SK-N-SH treated with all-trans-retinoic acid at 6 μM for 48 hours (cell line): ENCODE measurements around the gene DYNLT2.

Source experiments
- ARNTL ChIP-seq: fragments of 450-650 bp; formaldehyde crosslinking; IDR thresholded peaks from 2 replicates; pipeline ENCODE4 v1.5.0; 2020; ENCODE audit warnings: low read depth, mild to moderate bottlenecking, moderate library complexity, borderline replicate concordance
- GLIS3 ChIP-seq: fragments of 250-450 bp; sonication (Bioruptor Pico); IDR thresholded peaks from 2 replicates; pipeline ENCODE4 v1.5.0; 2020; ENCODE audit warnings: mild to moderate bottlenecking, moderate library complexity
- TCF4 ChIP-seq: fragments of 250-450 bp; sonication (Bioruptor Pico); IDR thresholded peaks from 2 replicates; pipeline ENCODE4 v1.8.0; 2021; ENCODE audit warnings: mild to moderate bottlenecking, moderate library complexity, borderline replicate concordance
- ZC3H10 ChIP-seq: fragments of 250-450 bp; sonication (Bioruptor Pico); IDR thresholded peaks from 2 replicates; pipeline ENCODE4 v1.5.1; 2021; ENCODE audit warnings: mild to moderate bottlenecking, moderate library complexity
- ZNF8 ChIP-seq: fragments of 450-650 bp; formaldehyde crosslinking; IDR thresholded peaks from 2 replicates; pipeline ENCODE4 v1.5.0; 2020; ENCODE audit warnings: mild to moderate bottlenecking, moderate library complexity
- TF ChIP-seq, protein P1 (sequence below): fragments of 250-450 bp; sonication (Bioruptor Pico); IDR thresholded peaks from 2 replicates; pipeline ENCODE4 v1.8.0; 2020; ENCODE audit warnings: mild to moderate bottlenecking, moderate library complexity, borderline replicate concordance
- TF ChIP-seq, protein P2 (sequence below): fragments of 250-450 bp; sonication (Bioruptor Pico); IDR thresholded peaks from 2 replicates; pipeline ENCODE4 v1.8.0; 2021; ENCODE audit warnings: low read depth, mild to moderate bottlenecking, moderate library complexity, borderline replicate concordance
- TF ChIP-seq, protein P3 (sequence below): fragments of 250-450 bp; sonication (Bioruptor Pico); IDR thresholded peaks from 2 replicates; pipeline ENCODE4 v1.5.0; 2020; ENCODE audit warnings: mild to moderate bottlenecking, moderate library complexity

- TF ChIP-seq, protein P1, sequence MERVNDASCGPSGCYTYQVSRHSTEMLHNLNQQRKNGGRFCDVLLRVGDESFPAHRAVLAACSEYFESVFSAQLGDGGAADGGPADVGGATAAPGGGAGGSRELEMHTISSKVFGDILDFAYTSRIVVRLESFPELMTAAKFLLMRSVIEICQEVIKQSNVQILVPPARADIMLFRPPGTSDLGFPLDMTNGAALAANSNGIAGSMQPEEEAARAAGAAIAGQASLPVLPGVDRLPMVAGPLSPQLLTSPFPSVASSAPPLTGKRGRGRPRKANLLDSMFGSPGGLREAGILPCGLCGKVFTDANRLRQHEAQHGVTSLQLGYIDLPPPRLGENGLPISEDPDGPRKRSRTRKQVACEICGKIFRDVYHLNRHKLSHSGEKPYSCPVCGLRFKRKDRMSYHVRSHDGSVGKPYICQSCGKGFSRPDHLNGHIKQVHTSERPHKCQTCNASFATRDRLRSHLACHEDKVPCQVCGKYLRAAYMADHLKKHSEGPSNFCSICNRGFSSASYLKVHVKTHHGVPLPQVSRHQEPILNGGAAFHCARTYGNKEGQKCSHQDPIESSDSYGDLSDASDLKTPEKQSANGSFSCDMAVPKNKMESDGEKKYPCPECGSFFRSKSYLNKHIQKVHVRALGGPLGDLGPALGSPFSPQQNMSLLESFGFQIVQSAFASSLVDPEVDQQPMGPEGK (CRISPR knock-in tag), result no peak
- TF ChIP-seq, protein P2, sequence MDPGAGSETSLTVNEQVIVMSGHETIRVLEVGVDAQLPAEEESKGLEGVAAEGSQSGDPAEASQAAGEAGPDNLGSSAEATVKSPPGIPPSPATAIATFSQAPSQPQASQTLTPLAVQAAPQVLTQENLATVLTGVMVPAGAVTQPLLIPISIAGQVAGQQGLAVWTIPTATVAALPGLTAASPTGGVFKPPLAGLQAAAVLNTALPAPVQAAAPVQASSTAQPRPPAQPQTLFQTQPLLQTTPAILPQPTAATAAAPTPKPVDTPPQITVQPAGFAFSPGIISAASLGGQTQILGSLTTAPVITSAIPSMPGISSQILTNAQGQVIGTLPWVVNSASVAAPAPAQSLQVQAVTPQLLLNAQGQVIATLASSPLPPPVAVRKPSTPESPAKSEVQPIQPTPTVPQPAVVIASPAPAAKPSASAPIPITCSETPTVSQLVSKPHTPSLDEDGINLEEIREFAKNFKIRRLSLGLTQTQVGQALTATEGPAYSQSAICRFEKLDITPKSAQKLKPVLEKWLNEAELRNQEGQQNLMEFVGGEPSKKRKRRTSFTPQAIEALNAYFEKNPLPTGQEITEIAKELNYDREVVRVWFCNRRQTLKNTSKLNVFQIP, result no peak
- TF ChIP-seq ARNTL (no peak), ZC3H10 (CRISPR knock-in tag) (no peak), GLIS3 (no peak), TCF4 (no peak), ZNF8 (CRISPR knock-in tag) (no peak)
- TF ChIP-seq, protein P3, sequence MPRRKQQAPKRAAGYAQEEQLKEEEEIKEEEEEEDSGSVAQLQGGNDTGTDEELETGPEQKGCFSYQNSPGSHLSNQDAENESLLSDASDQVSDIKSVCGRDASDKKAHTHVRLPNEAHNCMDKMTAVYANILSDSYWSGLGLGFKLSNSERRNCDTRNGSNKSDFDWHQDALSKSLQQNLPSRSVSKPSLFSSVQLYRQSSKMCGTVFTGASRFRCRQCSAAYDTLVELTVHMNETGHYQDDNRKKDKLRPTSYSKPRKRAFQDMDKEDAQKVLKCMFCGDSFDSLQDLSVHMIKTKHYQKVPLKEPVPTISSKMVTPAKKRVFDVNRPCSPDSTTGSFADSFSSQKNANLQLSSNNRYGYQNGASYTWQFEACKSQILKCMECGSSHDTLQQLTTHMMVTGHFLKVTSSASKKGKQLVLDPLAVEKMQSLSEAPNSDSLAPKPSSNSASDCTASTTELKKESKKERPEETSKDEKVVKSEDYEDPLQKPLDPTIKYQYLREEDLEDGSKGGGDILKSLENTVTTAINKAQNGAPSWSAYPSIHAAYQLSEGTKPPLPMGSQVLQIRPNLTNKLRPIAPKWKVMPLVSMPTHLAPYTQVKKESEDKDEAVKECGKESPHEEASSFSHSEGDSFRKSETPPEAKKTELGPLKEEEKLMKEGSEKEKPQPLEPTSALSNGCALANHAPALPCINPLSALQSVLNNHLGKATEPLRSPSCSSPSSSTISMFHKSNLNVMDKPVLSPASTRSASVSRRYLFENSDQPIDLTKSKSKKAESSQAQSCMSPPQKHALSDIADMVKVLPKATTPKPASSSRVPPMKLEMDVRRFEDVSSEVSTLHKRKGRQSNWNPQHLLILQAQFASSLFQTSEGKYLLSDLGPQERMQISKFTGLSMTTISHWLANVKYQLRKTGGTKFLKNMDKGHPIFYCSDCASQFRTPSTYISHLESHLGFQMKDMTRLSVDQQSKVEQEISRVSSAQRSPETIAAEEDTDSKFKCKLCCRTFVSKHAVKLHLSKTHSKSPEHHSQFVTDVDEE (CRISPR knock-in tag), result no peak
Measured at GRCh38 chr6:169701954-169702839, 49.2 kb downstream of the DYNLT2 start, which contains the start of the genes C6orf120 and WDR27.
